ENCODE data around the gene LPCAT1.

GRCh38 chr5:1524799-1525623 is 1.3 kb upstream of the LPCAT1 start:
- TF ChIP-seq CTCF (IDR thresholded peaks at IDR 0.05) (no peak), POLR2A (IDR thresholded peaks at IDR 0.05) (no peak), EP300 (IDR thresholded peaks at IDR 0.05) (no peak)

Data from tibial nerve (tissue), 4 donors.